ENCODE results near the gene ACCSL. TPM values are rescaled to one million over a fixed set of nuclear protein-coding genes. Genes with fewer than 3 reads are reported as not detected.

The ACCSL gene
- total RNA-seq, 4 donors from 2014 or later: 0.60 TPM; not detected in 3

GRCh38 chr11:44095506-44096359, 48.0 kb downstream of the ACCSL start, which contains the start of gene EXT2:
Gene EXT2, plus strand, starts transcription at chr11:44095678. Its CDS starts 12,035 bp downstream, at chr11:44107713.
- no peaks in the 10 kb centered on the region for H3K36me3 ChIP-seq
- no peaks in the 10 kb centered on the region for H3K9me3 ChIP-seq
- TF ChIP-seq POLR2AphosphoS5 (IDR thresholded peaks at IDR 0.05): peak in 1 of 3 donors; percentile 9
- TF ChIP-seq POLR2A (IDR thresholded peaks at IDR 0.05): peak in 1 of 2 donors; percentile 33
- no peak for TF ChIP-seq EP300 (IDR thresholded peaks at IDR 0.05)
- TF ChIP-seq CTCF (IDR thresholded peaks at IDR 0.05): peak; percentile 79 to 97
- peak; percentile 89 to 96 for DNase-seq (ENCODE audit: low spot score in 2 of 2)
- H3K4me3 ChIP-seq: peak within 1 kb of the TSS; percentile 98
- no peaks in the 10 kb centered on the region for H3K27me3 ChIP-seq
- H3K27ac ChIP-seq: peak within 1 kb of the TSS; percentile 78
- peaks cover 23% of the 10 kb centered on the region for H3K4me1 ChIP-seq
- WGBS: under 1% methylated on average over 31 of the region's 83 CpGs

DNA sequence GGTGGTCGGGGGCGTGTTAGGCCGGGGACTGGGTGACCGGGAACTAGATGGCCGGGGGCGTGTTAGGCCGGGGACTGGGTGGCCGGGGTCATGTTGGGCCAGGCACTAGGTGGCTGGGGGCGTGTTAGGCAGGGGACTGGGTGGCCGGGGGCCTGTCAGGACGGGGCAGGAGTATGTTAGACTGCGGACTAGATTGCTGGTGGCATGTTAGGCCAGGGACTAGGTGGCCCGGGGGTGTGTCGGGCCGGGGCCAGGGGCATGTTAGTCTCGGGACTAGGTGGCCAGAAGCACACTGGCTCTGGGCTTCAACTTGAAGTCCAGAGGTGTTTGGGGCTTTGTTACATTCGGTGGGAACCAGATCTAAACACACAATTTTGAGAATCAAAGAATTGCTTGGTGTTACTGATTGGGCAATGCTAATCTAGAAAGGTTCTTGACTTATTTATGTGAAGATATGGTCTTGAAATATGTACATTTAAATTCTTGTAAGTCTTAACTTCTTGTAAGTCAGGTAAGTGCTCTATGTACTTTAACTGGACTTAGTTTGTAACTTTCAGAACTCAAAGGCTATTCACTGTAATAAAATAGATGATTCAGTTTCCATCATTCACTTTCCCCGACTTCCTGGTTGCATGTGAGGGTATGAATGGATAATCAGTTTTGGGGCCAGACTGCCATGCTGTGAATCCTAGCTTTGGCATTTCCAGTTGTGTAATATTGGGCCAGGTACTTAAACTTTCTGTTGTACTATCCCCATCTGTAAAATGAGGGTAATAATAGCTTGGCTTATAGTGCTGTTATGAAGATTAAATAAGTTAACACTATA, 48.8 kb downstream of the ACCSL start:
- TF ChIP-seq POLR2AphosphoS5 (IDR thresholded peaks at IDR 0.05) (no peak), EP300 (IDR thresholded peaks at IDR 0.05) (no peak), CTCF (IDR thresholded peaks at IDR 0.05) (no peak), POLR2A (IDR thresholded peaks at IDR 0.05) (no peak)
- no peaks in the 10 kb centered on the region for H3K9me3 ChIP-seq
- H3K27me3 ChIP-seq: no peaks in the 10 kb centered on the region
- H3K27ac ChIP-seq: no peak overlapping the region
- H3K36me3 ChIP-seq: no peaks in the 10 kb centered on the region
- H3K4me1 ChIP-seq: peaks cover 23% of the 10 kb centered on the region
- WGBS: 11% methylated on average over 18 of the region's 18 CpGs
- H3K4me3 ChIP-seq: peak overlapping the region; percentile 98
- no peak for DNase-seq (ENCODE audit: low spot score in 2 of 2)

- no peak overlapping the region for H3K4me3 ChIP-seq
- H3K27ac ChIP-seq: no peak overlapping the region
- no peaks in the 10 kb centered on the region for H3K9me3 ChIP-seq
- no peaks in the 10 kb centered on the region for H3K27me3 ChIP-seq
- 40% methylated on average over 2 of the region's 2 CpGs for WGBS
- peaks cover 23% of the 10 kb centered on the region for H3K4me1 ChIP-seq
- no peaks in the 10 kb centered on the region for H3K36me3 ChIP-seq
- no peak for TF ChIP-seq POLR2AphosphoS5 (IDR thresholded peaks at IDR 0.05)
- TF ChIP-seq EP300 (IDR thresholded peaks at IDR 0.05): no peak
- no peak for TF ChIP-seq CTCF (IDR thresholded peaks at IDR 0.05)
- TF ChIP-seq POLR2A (IDR thresholded peaks at IDR 0.05): no peak
- no peak for DNase-seq (ENCODE audit: low spot score in 2 of 2)
Measured at GRCh38 chr11:44097821-44098220, 50.0 kb downstream of the ACCSL start.

DNA sequence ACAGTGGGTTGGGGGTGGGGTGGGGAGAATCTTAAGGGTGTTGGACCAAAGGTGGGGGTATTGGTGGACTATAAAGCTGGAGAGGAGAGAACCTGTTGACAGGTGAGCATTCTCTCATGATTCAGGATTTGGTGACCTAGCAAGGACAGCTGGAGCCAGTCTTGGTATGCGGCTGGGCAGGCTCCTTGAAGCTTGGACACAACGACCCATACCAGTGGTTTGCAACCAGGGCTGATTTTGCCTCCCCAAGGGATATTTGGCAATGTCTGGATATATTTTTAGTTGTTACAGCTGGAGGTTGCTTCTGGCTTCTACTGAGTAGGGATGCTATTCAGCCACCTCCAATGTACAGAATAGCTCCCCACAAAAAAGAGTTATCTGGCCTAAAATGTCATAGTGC, 53.3 kb downstream of the ACCSL start:
- H3K27me3 ChIP-seq: no peaks in the 10 kb centered on the region
- no peaks in the 10 kb centered on the region for H3K36me3 ChIP-seq
- no peak overlapping the region for H3K27ac ChIP-seq
- DNase-seq (ENCODE audit: low spot score in 2 of 2): no peak
- no peaks in the 10 kb centered on the region for H3K9me3 ChIP-seq
- no peak for TF ChIP-seq POLR2AphosphoS5 (IDR thresholded peaks at IDR 0.05)
- no peak for TF ChIP-seq CTCF (IDR thresholded peaks at IDR 0.05)
- TF ChIP-seq POLR2A (IDR thresholded peaks at IDR 0.05): no peak
- no peak for TF ChIP-seq EP300 (IDR thresholded peaks at IDR 0.05)
- H3K4me1 ChIP-seq: peaks cover 13% of the 10 kb centered on the region
- H3K4me3 ChIP-seq: no peak overlapping the region
- 83% methylated on average over 2 of the region's 2 CpGs for WGBS

Data from suprapubic skin (tissue), 4 donors.